RWPE2 (cell line): ENCODE measurements around the gene DAW1.
A peak's percentile ranks its signal among the peaks of the same experiment; 100 is the strongest.

ENCODE experiments used
- ATAC-seq: fragments of 200-7000 bp; cut with Tn5 transposase; 3 replicates; pipeline ENCODE4 v1.9.1; 2021; ENCODE audit warnings: low read depth
- DNase-seq: peaks from one replicate; pipeline ENCODE4 v3.0.0-alpha.2; 2020; ENCODE audit warnings: low spot score
- H3K27ac ChIP-seq: fragments of 450-650 bp; 2 replicates; pipeline ENCODE4 v1.5.1; 2017; ENCODE audit warnings: mild to moderate bottlenecking; ENCODE audit not compliant: poor library complexity, severe bottlenecking
- H3K27me3 ChIP-seq: fragments of 250-450 bp; sonication (Bioruptor Pico); 2 replicates; pipeline ENCODE4 v1.5.1; 2021; ENCODE audit warnings: mild to moderate bottlenecking, moderate library complexity; ENCODE audit not compliant: insufficient read depth, poor library complexity, severe bottlenecking
- H3K36me3 ChIP-seq: fragments of 250-450 bp; sonication (Bioruptor Pico); 2 replicates; pipeline ENCODE4 v1.5.1; 2020; ENCODE audit warnings: low read depth, mild to moderate bottlenecking, moderate library complexity
- H3K4me1 ChIP-seq: fragments of 250-450 bp; sonication (Bioruptor Pico); 2 replicates; pipeline ENCODE4 v1.5.1; 2021; ENCODE audit warnings: mild to moderate bottlenecking, moderate library complexity; ENCODE audit not compliant: insufficient read depth, poor library complexity, severe bottlenecking
- H3K4me3 ChIP-seq: fragments of 250-450 bp; sonication (Bioruptor Pico); 2 replicates; pipeline ENCODE4 v1.5.1; 2021; ENCODE audit warnings: mild to moderate bottlenecking, moderate library complexity; ENCODE audit not compliant: severe bottlenecking
- H3K9me3 ChIP-seq: fragments of 250-450 bp; sonication (Bioruptor Pico); 2 replicates; pipeline ENCODE4 v1.5.1; 2021; ENCODE audit warnings: mild to moderate bottlenecking, moderate library complexity; ENCODE audit not compliant: severe bottlenecking
- TF ChIP-seq, protein P1 (sequence below): fragments of 450-650 bp; IDR thresholded peaks from one replicate; pipeline ENCODE4 v1.5.1; 2017; ENCODE audit warnings: mild to moderate bottlenecking, moderate library complexity; ENCODE audit not compliant: poor library complexity, severe bottlenecking

DAW1 gene

DNA sequence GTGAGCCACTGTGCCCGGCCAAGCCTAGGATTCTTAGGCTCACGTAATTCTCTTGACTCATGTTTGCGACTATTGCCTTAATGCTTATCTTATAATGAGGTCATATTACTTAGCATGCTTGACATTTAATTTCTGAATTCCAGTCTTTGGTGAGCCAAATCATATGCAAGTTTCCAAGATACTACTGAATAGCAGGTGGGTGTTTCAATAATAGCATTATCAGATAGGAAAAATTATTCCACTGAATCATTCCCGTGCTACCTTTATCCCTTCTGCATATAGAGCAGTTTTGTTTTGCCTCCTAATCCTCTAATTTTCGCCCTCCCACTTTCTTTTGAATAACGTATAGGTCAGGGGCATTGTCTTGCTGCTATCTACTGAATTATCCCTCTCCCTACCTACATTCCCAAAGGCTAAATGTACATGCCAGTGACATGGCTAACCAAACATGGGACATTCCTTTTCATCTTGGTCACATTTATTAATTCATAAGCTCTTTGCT lies 4.9 kb downstream of the DAW1 start:
- H3K9me3 ChIP-seq = no peaks in the 10 kb centered on the region
- H3K27ac ChIP-seq = no peak overlapping the region
- H3K27me3 ChIP-seq = no peaks in the 10 kb centered on the region
- no peak overlapping the region for H3K4me3 ChIP-seq
- peaks cover 17% of the 10 kb centered on the region for H3K4me1 ChIP-seq
- TF ChIP-seq, protein P1, sequence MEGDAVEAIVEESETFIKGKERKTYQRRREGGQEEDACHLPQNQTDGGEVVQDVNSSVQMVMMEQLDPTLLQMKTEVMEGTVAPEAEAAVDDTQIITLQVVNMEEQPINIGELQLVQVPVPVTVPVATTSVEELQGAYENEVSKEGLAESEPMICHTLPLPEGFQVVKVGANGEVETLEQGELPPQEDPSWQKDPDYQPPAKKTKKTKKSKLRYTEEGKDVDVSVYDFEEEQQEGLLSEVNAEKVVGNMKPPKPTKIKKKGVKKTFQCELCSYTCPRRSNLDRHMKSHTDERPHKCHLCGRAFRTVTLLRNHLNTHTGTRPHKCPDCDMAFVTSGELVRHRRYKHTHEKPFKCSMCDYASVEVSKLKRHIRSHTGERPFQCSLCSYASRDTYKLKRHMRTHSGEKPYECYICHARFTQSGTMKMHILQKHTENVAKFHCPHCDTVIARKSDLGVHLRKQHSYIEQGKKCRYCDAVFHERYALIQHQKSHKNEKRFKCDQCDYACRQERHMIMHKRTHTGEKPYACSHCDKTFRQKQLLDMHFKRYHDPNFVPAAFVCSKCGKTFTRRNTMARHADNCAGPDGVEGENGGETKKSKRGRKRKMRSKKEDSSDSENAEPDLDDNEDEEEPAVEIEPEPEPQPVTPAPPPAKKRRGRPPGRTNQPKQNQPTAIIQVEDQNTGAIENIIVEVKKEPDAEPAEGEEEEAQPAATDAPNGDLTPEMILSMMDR = no peak
- no peak for DNase-seq
- H3K36me3 ChIP-seq = no peaks in the 10 kb centered on the region
- ATAC-seq = 0 out of 3 replicates have a peak, but pooled peaks have one; percentile 29

DNA sequence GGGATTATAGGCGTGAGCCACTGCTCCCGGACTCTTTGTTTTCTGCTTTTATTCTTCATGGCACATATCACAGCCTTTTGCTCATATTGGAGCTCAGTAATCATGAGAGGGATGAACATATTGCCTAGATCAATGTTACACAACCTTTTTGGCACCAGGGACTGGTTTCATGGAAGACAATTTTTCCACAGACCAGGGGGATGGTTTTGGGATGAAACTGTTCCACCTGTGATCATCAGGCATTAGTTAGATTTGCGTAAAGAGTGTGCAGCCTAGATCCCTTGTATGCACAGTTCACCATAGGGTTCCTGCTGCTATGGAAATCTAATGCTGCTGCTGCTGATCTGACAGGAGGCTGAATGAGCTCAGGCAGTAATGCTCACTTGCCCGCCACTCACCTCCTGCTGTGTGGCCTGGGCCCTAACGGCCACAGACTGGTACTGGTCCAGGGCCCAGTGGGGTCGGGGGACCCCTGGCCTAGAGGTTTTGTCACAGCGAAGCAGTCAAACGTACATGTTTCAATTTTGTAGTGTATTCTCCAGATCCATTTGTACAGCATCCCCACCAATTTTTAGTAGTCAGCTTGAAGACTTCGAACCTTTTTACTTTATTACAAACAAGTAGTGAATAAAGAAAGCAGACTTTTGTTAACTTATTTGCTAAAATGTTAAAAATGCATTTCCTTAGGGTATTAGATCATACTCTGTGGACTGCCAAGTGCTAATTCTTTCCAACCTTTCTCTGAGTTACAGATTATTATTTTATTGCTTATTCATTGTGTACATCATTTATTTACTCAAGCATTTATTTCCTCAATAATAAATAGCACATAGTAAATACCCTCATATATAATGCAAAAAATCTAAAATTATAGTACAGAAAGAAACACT lies 6.2 kb downstream of the DAW1 start:
- H3K4me3 ChIP-seq = no peak overlapping the region
- no peak overlapping the region for H3K27ac ChIP-seq
- no peaks in the 10 kb centered on the region for H3K9me3 ChIP-seq
- no peak for DNase-seq
- TF ChIP-seq, protein P1 = no peak
- no peaks in the 10 kb centered on the region for H3K36me3 ChIP-seq
- peaks cover 20% of the 10 kb centered on the region for H3K4me1 ChIP-seq
- H3K27me3 ChIP-seq = no peaks in the 10 kb centered on the region
- no peak; the same call in 2 of the 3 replicates for ATAC-seq

DNA sequence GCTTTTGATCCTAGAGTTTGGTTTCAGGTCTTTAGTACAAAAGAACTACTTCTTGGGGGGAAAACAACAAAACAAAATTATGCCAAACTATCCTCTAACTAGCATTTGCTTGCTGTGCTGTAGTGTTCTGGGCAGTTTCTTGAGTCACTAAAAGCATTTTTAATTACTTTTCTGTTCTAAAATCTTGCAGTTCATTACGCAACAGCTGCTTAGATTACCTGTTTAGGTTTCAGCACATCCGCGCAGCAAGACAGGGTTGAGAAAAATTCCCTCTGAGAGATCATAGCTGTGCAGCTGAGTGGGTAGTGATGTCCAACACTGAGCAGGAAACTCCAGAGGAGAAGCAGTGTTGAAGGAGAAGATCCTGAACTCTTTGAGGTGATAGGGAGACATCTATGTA lies 9.0 kb downstream of the DAW1 start:
- TF ChIP-seq, protein P1 = no peak
- DNase-seq = no peak
- H3K27me3 ChIP-seq = no peaks in the 10 kb centered on the region
- no peak overlapping the region for H3K4me3 ChIP-seq
- H3K36me3 ChIP-seq = no peaks in the 10 kb centered on the region; the same call in 1 of the 2 replicates
- H3K27ac ChIP-seq = peak overlapping the region; percentile 20
- peaks cover 20% of the 10 kb centered on the region for H3K4me1 ChIP-seq
- H3K9me3 ChIP-seq = no peaks in the 10 kb centered on the region
- ATAC-seq = no peak

DNA sequence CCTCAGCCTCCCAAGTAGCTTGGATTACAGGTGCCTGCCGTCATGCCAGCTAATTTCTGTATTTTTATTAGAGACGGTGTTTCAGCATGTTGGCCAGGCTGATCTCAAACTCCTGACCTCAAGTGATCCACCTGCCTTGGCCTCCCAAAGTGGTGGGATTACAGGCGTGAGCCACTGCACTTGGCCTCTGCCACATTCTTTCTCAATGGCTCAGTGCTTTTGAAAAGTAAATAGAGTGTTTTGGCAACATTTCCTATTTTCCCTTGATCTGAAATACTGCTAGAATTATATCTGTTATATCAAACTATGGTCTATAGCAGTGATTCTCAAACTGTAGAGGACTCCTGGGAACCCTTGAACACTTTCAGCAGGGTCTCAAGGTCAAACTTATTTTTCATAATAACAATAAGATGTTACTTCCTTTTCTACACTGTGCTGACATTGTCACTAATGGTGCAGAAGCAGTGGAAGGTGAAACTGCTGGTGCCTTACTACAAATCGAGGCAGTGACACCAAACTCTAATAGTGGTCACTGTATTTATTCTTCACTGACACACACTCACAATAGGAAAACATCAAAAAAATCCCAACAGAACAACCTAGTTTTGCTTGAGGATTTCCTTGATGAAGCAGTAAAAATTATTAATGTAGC lies 10.6 kb downstream of the DAW1 start:
- Histone ChIP-seq H3K27me3 (no peaks in the 10 kb centered on the region), H3K27ac (no peak overlapping the region), H3K9me3 (no peaks in the 10 kb centered on the region), H3K4me1 (peaks cover 16% of the 10 kb centered on the region), H3K4me3 (no peak overlapping the region), H3K36me3 (no peaks in the 10 kb centered on the region; the same call in 1 of the 2 replicates)
- TF ChIP-seq, protein P1 = no peak
- DNase-seq = no peak
- ATAC-seq = peak; percentile 19; the same call in 1 of the 3 replicates
